ENCODE results near the gene ATP2A1.

DNA sequence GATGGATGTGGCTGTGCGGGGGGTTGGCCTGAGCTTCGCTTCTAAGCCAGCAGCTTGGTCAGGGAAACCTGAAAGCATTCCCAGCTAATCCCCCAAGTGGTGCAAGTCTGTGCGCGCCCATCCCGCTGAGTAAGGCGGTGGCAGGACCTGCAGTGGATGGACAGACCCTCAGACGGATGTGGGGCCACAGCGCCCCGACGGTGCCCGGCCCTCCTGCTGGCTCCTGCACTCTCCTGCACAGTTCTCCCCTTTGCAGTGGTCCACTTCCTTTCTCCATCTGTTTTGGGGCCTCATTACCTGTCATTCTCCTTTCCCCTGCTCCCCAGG lies 2.3 kb downstream of the ATP2A1 start:
- no peak for TF ChIP-seq EZH2 (IDR thresholded peaks at IDR 0.05)
- TF ChIP-seq POLR2AphosphoS5 (IDR thresholded peaks at IDR 0.05; ENCODE audit: borderline replicate concordance, low read depth, low read length) = no peak
- TF ChIP-seq FOXP2 (optimal IDR thresholded peaks at IDR 0.05; ENCODE audit: control extremely low read depth, extremely low read length, insufficient read depth) = no peak

Data from SK-N-MC (cell line).